Endodermal cell (in vitro differentiated cells): ENCODE measurements around the gene SELENOW. TPM values are rescaled to one million over a fixed set of nuclear protein-coding genes. Genes with fewer than 3 reads are reported as not detected.
A peak's percentile ranks its signal among the peaks of the same experiment; 100 is the strongest.

Source experiments
- DNase-seq: peaks from one replicate; pipeline ENCODE4 v3.0.0-alpha.2; 2017
- H3K27ac ChIP-seq: 2 replicates; pipeline ENCODE4 v1.5.1; 2013; ENCODE audit warnings: mild to moderate bottlenecking, low read depth, low read length, moderate library complexity
- H3K27me3 ChIP-seq: 2 replicates; pipeline ENCODE4 v1.6.1; 2013; ENCODE audit warnings: mild to moderate bottlenecking, low read length, moderate library complexity; ENCODE audit not compliant: insufficient read depth, control insufficient read depth, poor library complexity, severe bottlenecking
- H3K36me3 ChIP-seq: 2 replicates; pipeline ENCODE4 v1.7.0; 2013; ENCODE audit warnings: mild to moderate bottlenecking, low read length, moderate library complexity; ENCODE audit not compliant: control insufficient read depth, insufficient read depth
- H3K4me1 ChIP-seq: one replicate; pipeline ENCODE4 v1.7.0; 2013; ENCODE audit warnings: low read length; ENCODE audit not compliant: control insufficient read depth, insufficient read depth
- H3K4me3 ChIP-seq: 2 replicates; pipeline ENCODE4 v1.5.1; 2013; ENCODE audit warnings: mild to moderate bottlenecking, low read length, moderate library complexity
- H3K9ac ChIP-seq: 2 replicates; pipeline ENCODE4 v1.6.1; 2013; ENCODE audit warnings: mild to moderate bottlenecking, low read length, moderate library complexity; ENCODE audit not compliant: poor library complexity, severe bottlenecking; ENCODE audit errors: extremely low read depth
- H3K9me3 ChIP-seq: 2 replicates; pipeline ENCODE4 v1.6.1; 2013; ENCODE audit warnings: mild to moderate bottlenecking, low read length, moderate library complexity; ENCODE audit not compliant: control insufficient read depth
- H3K27ac Mint-ChIP-seq: 2 replicates; pipeline ENCODE4 v1.8.0; 2020; ENCODE audit warnings: mixed read lengths
- H3K27me3 Mint-ChIP-seq: 2 replicates; pipeline ENCODE4 v1.8.0; 2021; ENCODE audit warnings: mild to moderate bottlenecking, mixed read lengths; ENCODE audit not compliant: insufficient read depth
- H3K36me3 Mint-ChIP-seq: 2 replicates; pipeline ENCODE4 v1.8.0; 2020; ENCODE audit warnings: low read depth, mixed read lengths
- H3K4me1 Mint-ChIP-seq: 2 replicates; pipeline ENCODE4 v1.8.0; 2020; ENCODE audit warnings: mixed read lengths
- H3K4me3 Mint-ChIP-seq: 2 replicates; pipeline ENCODE4 v1.8.0; 2020; ENCODE audit warnings: mild to moderate bottlenecking, moderate library complexity, mixed read lengths
- H3K9me3 Mint-ChIP-seq: 2 replicates; pipeline ENCODE4 v1.8.0; 2020; ENCODE audit warnings: mild to moderate bottlenecking, mixed read lengths
- CTCF ChIP-seq: fragments of 200-600 bp; sonication (generic); conservative IDR thresholded peaks from 2 replicates; pipeline ENCODE4 v1.5.0; 2021; ENCODE audit warnings: antibody characterized with exemption, mild to moderate bottlenecking
- WGBS, 2 experiments: methylation state at CpG; one replicate each; pipeline versions ENCODE4 v1.1.5 to v1.1.7; 2013; ENCODE audit warnings: missing lambda C conversion rate in 2 of 2, mixed read lengths in 1 of 2; ENCODE audit not compliant: insufficient coverage in 1 of 2, insufficient read length in 1 of 2; 5-methylcytosine and 5-hydroxymethylcytosine counted together
- total RNA-seq, 2 donors: library from RNA; stranded (reverse); fragmentation: NEBNext Ultra II Directional in 1 of 2; extraction: Animal tissue kit (Norgen Biotek cat#: 25700) in 1 of 2; gene quantifications; 2 replicates in 1 of 2; 3 replicates in 1 of 2; pipeline ENCODE4 v1.2.1, GENCODE V29; 2021

SELENOW gene
- total RNA-seq, 2 donors from 2014 or later, result 404 to 410 TPM

- Histone ChIP-seq H3K9me3 (peaks cover 5% of the 10 kb centered on the region), H3K4me1 (no peaks in the 10 kb centered on the region), H3K27ac (no peak overlapping the region), H3K4me3 (no peak overlapping the region), H3K36me3 (no peaks in the 10 kb centered on the region), H3K9ac (no peak overlapping the region), H3K27me3 (no peaks in the 10 kb centered on the region)
- Mint-ChIP-seq H3K27me3 (no peaks in the 10 kb centered on the region), H3K4me3 (no peak overlapping the region), H3K27ac (no peak overlapping the region), H3K4me1 (no peaks in the 10 kb centered on the region), H3K36me3 (peaks cover 3% of the 10 kb centered on the region), H3K9me3 (peaks cover 6% of the 10 kb centered on the region)
- 93 to 94% methylated on average over 10 of the region's 10 CpGs for WGBS, 2 experiments
- no peak for TF ChIP-seq CTCF
- DNase-seq, result no peak
These were observed 26.8 kb downstream of the SELENOW start for GRCh38 chr19:47805313-47805712.

GRCh38 chr19:47806435-47806834 lies 27.9 kb downstream of the SELENOW start:
- H3K9me3 ChIP-seq, result no peaks in the 10 kb centered on the region
- no peak overlapping the region for H3K9ac ChIP-seq
- Mint-ChIP-seq H3K36me3 (no peaks in the 10 kb centered on the region), H3K4me1 (no peaks in the 10 kb centered on the region), H3K9me3 (peaks cover under 1% of the 10 kb centered on the region), H3K27me3 (no peaks in the 10 kb centered on the region), H3K4me3 (no peak overlapping the region), H3K27ac (no peak overlapping the region)
- TF ChIP-seq CTCF, result no peak
- no peak for DNase-seq
- no peaks in the 10 kb centered on the region for H3K36me3 ChIP-seq
- no peaks in the 10 kb centered on the region for H3K4me1 ChIP-seq
- no peak overlapping the region for H3K27ac ChIP-seq
- H3K4me3 ChIP-seq, result no peak overlapping the region
- H3K27me3 ChIP-seq, result no peaks in the 10 kb centered on the region
- WGBS, 2 experiments, result 94 to 100% methylated on average over 6 of the region's 6 CpGs

- Histone ChIP-seq H3K27ac (no peak overlapping the region), H3K27me3 (no peaks in the 10 kb centered on the region), H3K36me3 (no peaks in the 10 kb centered on the region), H3K9me3 (no peaks in the 10 kb centered on the region), H3K4me3 (no peak overlapping the region), H3K4me1 (no peaks in the 10 kb centered on the region), H3K9ac (no peak overlapping the region)
- Mint-ChIP-seq H3K27me3 (no peaks in the 10 kb centered on the region), H3K4me1 (peaks cover 3% of the 10 kb centered on the region), H3K36me3 (no peaks in the 10 kb centered on the region), H3K4me3 (no peak overlapping the region), H3K27ac (peak overlapping the region; percentile 52), H3K9me3 (no peaks in the 10 kb centered on the region)
- WGBS, 2 experiments, result 51 to 64% methylated on average over 5 to 14 of the region's 17 CpGs
- peak; percentile 99 for DNase-seq
- TF ChIP-seq CTCF, result peak; percentile 81
These were observed 34.9 kb downstream of the SELENOW start for GRCh38 chr19:47813304-47813994.
